ENCODE results near the gene GLI3. TPM values are rescaled to one million over a fixed set of nuclear protein-coding genes. Genes with fewer than 3 reads are reported as not detected.
A peak's percentile ranks its signal among the peaks of the same experiment; 100 is the strongest.

The GLI3 gene
- polyA plus RNA-seq, 1 of the 3 experiments (the other 2 are of a cell fraction) = 0.08 TPM

- no peak overlapping the region for H3K9ac ChIP-seq
- H3K9me3 ChIP-seq = no peaks in the 10 kb centered on the region
- H2AFZ ChIP-seq (ENCODE audit: low read depth) = no peak overlapping the region
- TF ChIP-seq, protein P1, sequence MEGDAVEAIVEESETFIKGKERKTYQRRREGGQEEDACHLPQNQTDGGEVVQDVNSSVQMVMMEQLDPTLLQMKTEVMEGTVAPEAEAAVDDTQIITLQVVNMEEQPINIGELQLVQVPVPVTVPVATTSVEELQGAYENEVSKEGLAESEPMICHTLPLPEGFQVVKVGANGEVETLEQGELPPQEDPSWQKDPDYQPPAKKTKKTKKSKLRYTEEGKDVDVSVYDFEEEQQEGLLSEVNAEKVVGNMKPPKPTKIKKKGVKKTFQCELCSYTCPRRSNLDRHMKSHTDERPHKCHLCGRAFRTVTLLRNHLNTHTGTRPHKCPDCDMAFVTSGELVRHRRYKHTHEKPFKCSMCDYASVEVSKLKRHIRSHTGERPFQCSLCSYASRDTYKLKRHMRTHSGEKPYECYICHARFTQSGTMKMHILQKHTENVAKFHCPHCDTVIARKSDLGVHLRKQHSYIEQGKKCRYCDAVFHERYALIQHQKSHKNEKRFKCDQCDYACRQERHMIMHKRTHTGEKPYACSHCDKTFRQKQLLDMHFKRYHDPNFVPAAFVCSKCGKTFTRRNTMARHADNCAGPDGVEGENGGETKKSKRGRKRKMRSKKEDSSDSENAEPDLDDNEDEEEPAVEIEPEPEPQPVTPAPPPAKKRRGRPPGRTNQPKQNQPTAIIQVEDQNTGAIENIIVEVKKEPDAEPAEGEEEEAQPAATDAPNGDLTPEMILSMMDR (IDR thresholded peaks at IDR 0.05) = peak; percentile 75
- TF ChIP-seq SIN3A (IDR thresholded peaks at IDR 0.05; ENCODE audit: borderline replicate concordance, low read depth, low read length) (no peak), SMC3 (IDR thresholded peaks at IDR 0.05; ENCODE audit: low read depth, low read length) (0 out of 2 replicates have a peak, but pooled peaks have one; percentile 17)
- ChIA-PET POLR2A (no interaction called here), CTCF (interaction anchor here (0.6 to 1.6 kb wide), 16 partner anchors 8 to 1425 kb away, joined by 3 to 6 read pairs (median 3); no protein-coding TSS in a partner anchor)
- H3F3A ChIP-seq (replicated peaks; ENCODE audit: insufficient read depth) = no peaks in the 10 kb centered on the region
- no peak overlapping the region; a peak in 1 of 4 replicates for H3K4me3 ChIP-seq (ENCODE audit: low read depth in 2 of 2, low read length in 1 of 2)
- H3K27ac ChIP-seq (ENCODE audit: low read depth in 2 of 2, low read length in 1 of 2) = no peak overlapping the region
- H3K4me2 ChIP-seq = no peak overlapping the region
- H3K79me2 ChIP-seq (ENCODE audit: insufficient read depth) = no peaks in the 10 kb centered on the region
- 2% methylated on average over 5 of the region's 5 CpGs for WGBS (ENCODE audit: low lambda C conversion rate)
- H3K36me3 ChIP-seq (replicated peaks in 1 of 2; ENCODE audit: control insufficient read depth in 1 of 2, insufficient read depth in 2 of 2, low read length in 1 of 2) = no peaks in the 10 kb centered on the region
- H3K27me3 ChIP-seq (ENCODE audit: insufficient read depth) = peaks cover 33% of the 10 kb centered on the region
- no peaks in the 10 kb centered on the region for H4K20me1 ChIP-seq (ENCODE audit: insufficient read depth)
- no peaks in the 10 kb centered on the region for H3K4me1 ChIP-seq (ENCODE audit: control insufficient read depth in 1 of 2, insufficient read depth in 2 of 2, low read depth in 1 of 2, low read length in 1 of 2)
- peak; percentile 30 for DNase-seq
- 0 out of 2 replicates have a peak, but pooled peaks cover 5% of the 10 kb centered on the region for H3K9me2 ChIP-seq
Measured at GRCh38 chr7:42186151-42186550, 50.9 kb downstream of the GLI3 start.

GRCh38 chr7:42185726-42186125, 51.3 kb downstream of the GLI3 start:
- no peak for TF ChIP-seq POLR2AphosphoS5 (IDR thresholded peaks at IDR 0.05; ENCODE audit: low read depth, low read length)
- no peak for TF ChIP-seq TCF12 (IDR thresholded peaks at IDR 0.05)
- no peak for TF ChIP-seq TAF1 (IDR thresholded peaks at IDR 0.05; ENCODE audit: borderline replicate concordance, low read depth, low read length)
- no peak for TF ChIP-seq RAD21 (IDR thresholded peaks at IDR 0.05; ENCODE audit: low read length)
- no peak for TF ChIP-seq EZH2phosphoT487 (IDR thresholded peaks at IDR 0.05; ENCODE audit: borderline replicate concordance, low read depth)
- no peak for TF ChIP-seq TEAD4 (IDR thresholded peaks at IDR 0.05; ENCODE audit: borderline replicate concordance, insufficient read depth)
- no peak for TF ChIP-seq REST (IDR thresholded peaks at IDR 0.05; ENCODE audit: low read depth, low read length)
- TF ChIP-seq, protein P2, sequence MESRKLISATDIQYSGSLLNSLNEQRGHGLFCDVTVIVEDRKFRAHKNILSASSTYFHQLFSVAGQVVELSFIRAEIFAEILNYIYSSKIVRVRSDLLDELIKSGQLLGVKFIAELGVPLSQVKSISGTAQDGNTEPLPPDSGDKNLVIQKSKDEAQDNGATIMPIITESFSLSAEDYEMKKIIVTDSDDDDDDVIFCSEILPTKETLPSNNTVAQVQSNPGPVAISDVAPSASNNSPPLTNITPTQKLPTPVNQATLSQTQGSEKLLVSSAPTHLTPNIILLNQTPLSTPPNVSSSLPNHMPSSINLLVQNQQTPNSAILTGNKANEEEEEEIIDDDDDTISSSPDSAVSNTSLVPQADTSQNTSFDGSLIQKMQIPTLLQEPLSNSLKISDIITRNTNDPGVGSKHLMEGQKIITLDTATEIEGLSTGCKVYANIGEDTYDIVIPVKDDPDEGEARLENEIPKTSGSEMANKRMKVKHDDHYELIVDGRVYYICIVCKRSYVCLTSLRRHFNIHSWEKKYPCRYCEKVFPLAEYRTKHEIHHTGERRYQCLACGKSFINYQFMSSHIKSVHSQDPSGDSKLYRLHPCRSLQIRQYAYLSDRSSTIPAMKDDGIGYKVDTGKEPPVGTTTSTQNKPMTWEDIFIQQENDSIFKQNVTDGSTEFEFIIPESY (IDR thresholded peaks at IDR 0.05; ENCODE audit: borderline replicate concordance, low read depth) = no peak
- TF ChIP-seq, protein P3, sequence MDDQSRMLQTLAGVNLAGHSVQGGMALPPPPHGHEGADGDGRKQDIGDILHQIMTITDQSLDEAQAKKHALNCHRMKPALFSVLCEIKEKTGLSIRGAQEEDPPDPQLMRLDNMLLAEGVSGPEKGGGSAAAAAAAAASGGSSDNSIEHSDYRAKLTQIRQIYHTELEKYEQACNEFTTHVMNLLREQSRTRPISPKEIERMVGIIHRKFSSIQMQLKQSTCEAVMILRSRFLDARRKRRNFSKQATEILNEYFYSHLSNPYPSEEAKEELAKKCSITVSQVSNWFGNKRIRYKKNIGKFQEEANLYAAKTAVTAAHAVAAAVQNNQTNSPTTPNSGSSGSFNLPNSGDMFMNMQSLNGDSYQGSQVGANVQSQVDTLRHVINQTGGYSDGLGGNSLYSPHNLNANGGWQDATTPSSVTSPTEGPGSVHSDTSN (IDR thresholded peaks at IDR 0.05) = no peak
- no peak for TF ChIP-seq EP300 (IDR thresholded peaks at IDR 0.05; ENCODE audit: borderline replicate concordance in 1 of 2, low read depth in 1 of 2, low read length in 1 of 2)
- no peak for TF ChIP-seq GABPA (IDR thresholded peaks at IDR 0.05; ENCODE audit: low read depth)
- no peak for TF ChIP-seq RFX5 (IDR thresholded peaks at IDR 0.05; ENCODE audit: low read length)
- TF ChIP-seq NRF1 (IDR thresholded peaks at IDR 0.05; ENCODE audit: low read depth, low read length) = no peak
- H3K4me2 ChIP-seq = no peak overlapping the region
- no peaks in the 10 kb centered on the region for H4K20me1 ChIP-seq (ENCODE audit: insufficient read depth)
- peaks cover 38% of the 10 kb centered on the region for H3K27me3 ChIP-seq (ENCODE audit: insufficient read depth)
- H3K9me3 ChIP-seq = no peaks in the 10 kb centered on the region
- DNase-seq = no peak
- CTCF ChIA-PET = interaction anchor here (0.6 to 1.6 kb wide), 16 partner anchors 8 to 1424 kb away, joined by 3 to 6 read pairs (median 3); no protein-coding TSS in a partner anchor
- no peak overlapping the region for H3K9ac ChIP-seq
- H3F3A ChIP-seq (replicated peaks; ENCODE audit: insufficient read depth) = no peaks in the 10 kb centered on the region
- no peaks in the 10 kb centered on the region for H3K79me2 ChIP-seq (ENCODE audit: insufficient read depth)
- H3K27ac ChIP-seq (ENCODE audit: low read depth in 2 of 2, low read length in 1 of 2) = no peak overlapping the region
- POLR2A ChIA-PET = no interaction called here
- H3K4me3 ChIP-seq (ENCODE audit: low read depth in 2 of 2, low read length in 1 of 2) = no peak overlapping the region
- H3K9me2 ChIP-seq = 0 out of 2 replicates have a peak, but pooled peaks cover 5% of the 10 kb centered on the region
- H2AFZ ChIP-seq (ENCODE audit: low read depth) = no peak overlapping the region
- no peaks in the 10 kb centered on the region for H3K4me1 ChIP-seq (ENCODE audit: control insufficient read depth in 1 of 2, insufficient read depth in 2 of 2, low read depth in 1 of 2, low read length in 1 of 2)
- H3K36me3 ChIP-seq (replicated peaks in 1 of 2; ENCODE audit: control insufficient read depth in 1 of 2, insufficient read depth in 2 of 2, low read length in 1 of 2) = no peaks in the 10 kb centered on the region
- 7% methylated on average over 4 of the region's 4 CpGs for WGBS (ENCODE audit: low lambda C conversion rate)

All from SK-N-SH (cell line).